Upper lobe of left lung (tissue), 4 donors: ENCODE measurements around the gene SLC49A3.

ENCODE experiments used
- CTCF ChIP-seq, 6 experiments: fragments of 450-650 bp in 4 of 6; fragments of 200-600 bp in 2 of 6; sonication (generic) in 2 of 6; IDR thresholded peaks; one replicate each; pipeline ENCODE4 v1.5.1; 2016 to 2019; ENCODE audit warnings: antibody characterized with exemption in 6 of 6
- POLR2A ChIP-seq, 4 donors: fragments of 450-650 bp; IDR thresholded peaks; one replicate each; pipeline ENCODE4 v1.5.1; 2016 to 2017; ENCODE audit warnings: antibody characterized with exemption in 4 of 4, mild to moderate bottlenecking in 2 of 4
- POLR2AphosphoS5 ChIP-seq, 2 donors: sonication (generic); formaldehyde crosslinking; IDR thresholded peaks; one replicate each; pipeline ENCODE4 v1.5.1; 2017; ENCODE audit warnings: antibody characterized with exemption in 2 of 2

DNA sequence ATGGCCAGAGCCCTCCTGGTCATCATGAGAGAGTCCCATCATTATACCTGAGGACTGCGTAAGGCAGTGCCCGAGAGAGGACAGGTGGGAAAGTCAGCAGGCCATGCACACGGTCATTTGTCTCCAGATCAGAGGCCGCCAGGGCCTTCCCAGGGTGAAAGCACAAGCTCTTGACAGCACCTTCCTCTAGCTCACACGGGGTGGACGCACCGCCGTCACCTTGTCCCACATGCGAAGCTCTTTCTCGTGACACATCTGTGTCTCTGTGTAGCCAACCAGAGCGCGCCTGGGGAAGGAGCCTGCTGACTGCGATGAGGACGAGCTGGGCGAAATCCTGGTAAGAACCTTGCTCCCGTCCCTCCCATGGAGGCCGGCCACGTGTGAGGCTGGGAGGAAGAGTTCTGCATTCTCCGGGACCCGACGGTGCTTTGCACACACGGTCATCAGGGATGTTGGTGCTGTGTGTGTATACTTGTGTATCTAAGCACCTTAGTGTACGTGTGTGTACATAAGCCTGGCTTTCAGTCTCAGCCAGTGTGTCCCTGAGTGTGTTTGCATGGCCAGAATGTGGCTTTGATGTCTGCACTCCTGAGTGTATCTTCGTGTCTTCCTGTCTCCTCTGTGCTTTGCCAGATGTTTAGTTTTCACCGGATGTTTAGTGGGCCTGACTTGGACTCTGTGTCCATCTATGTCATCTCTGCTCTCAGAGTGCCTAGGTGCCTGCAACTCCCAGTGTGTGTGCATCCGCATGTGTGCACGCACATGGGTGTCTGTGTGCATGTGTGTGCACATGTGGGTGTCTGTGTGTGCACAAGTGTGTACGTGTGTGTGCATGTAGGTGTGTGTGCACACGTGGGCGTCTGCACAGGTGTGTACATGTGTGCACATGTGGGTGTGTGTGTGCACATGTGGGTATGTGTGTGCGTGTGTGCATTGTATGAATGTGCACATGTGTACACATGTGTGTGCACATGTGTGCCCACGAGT is 30.0 kb downstream of the SLC49A3 start:
- no peak for TF ChIP-seq CTCF (IDR thresholded peaks at IDR 0.05)
- TF ChIP-seq POLR2A (IDR thresholded peaks at IDR 0.05) = no peak
- TF ChIP-seq POLR2AphosphoS5 (IDR thresholded peaks at IDR 0.05) = no peak
